ENCODE measurements around the gene MSMO1. TPM values are rescaled to one million over a fixed set of nuclear protein-coding genes. Genes with fewer than 3 reads are reported as not detected.

MSMO1 gene
- total RNA-seq, 4 donors from 2014 or later: 10.8 to 17.4 (median 12.4) TPM

DNA sequence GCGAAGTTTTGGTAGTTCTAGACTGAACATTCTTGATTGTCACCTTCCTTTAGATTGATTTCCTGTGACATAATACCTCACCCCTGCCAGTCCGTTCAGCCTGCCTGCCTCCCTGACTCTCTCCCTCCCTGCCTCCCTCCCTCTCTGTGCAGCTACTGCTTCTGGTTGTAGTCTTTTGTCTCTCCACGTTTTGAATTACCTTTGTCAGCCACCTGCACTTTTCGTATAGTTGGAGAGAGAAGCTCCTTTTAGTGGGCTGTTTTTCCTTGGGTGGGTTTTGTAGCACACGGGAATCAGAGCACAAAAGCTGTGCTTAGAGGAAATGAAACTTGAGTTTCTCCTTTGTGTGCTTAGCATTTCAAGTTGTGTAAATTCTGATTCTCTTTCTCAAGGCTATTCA lies 32.6 kb upstream of the MSMO1 start:
- intact Hi-C loops (cut with DNase I): no loop called here
- no peak for DNase-seq (ENCODE audit: extremely low spot score)
- Histone ChIP-seq H3K27me3 (no peaks in the 10 kb centered on the region), H3K9me3 (no peaks in the 10 kb centered on the region), H3K27ac (replicated peaks in 1 of 4) (no peak overlapping the region), H3K4me3 (no peak overlapping the region), H3K4me1 (peaks cover 0 to 10% (median 4%) of the 10 kb centered on the region in 4 donors), H3K36me3 (peaks cover 4 to 23% (median 13%) of the 10 kb centered on the region in 4 donors)
- 62% methylated on average over 5 of the region's 5 CpGs for WGBS
- TF ChIP-seq POLR2A (IDR thresholded peaks at IDR 0.05; ENCODE audit: low read depth) (no peak), POLR2AphosphoS5 (IDR thresholded peaks at IDR 0.05) (no peak), EP300 (IDR thresholded peaks at IDR 0.05) (no peak)
- TF ChIP-seq, protein P1, sequence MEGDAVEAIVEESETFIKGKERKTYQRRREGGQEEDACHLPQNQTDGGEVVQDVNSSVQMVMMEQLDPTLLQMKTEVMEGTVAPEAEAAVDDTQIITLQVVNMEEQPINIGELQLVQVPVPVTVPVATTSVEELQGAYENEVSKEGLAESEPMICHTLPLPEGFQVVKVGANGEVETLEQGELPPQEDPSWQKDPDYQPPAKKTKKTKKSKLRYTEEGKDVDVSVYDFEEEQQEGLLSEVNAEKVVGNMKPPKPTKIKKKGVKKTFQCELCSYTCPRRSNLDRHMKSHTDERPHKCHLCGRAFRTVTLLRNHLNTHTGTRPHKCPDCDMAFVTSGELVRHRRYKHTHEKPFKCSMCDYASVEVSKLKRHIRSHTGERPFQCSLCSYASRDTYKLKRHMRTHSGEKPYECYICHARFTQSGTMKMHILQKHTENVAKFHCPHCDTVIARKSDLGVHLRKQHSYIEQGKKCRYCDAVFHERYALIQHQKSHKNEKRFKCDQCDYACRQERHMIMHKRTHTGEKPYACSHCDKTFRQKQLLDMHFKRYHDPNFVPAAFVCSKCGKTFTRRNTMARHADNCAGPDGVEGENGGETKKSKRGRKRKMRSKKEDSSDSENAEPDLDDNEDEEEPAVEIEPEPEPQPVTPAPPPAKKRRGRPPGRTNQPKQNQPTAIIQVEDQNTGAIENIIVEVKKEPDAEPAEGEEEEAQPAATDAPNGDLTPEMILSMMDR (IDR thresholded peaks at IDR 0.05): no peak

DNA sequence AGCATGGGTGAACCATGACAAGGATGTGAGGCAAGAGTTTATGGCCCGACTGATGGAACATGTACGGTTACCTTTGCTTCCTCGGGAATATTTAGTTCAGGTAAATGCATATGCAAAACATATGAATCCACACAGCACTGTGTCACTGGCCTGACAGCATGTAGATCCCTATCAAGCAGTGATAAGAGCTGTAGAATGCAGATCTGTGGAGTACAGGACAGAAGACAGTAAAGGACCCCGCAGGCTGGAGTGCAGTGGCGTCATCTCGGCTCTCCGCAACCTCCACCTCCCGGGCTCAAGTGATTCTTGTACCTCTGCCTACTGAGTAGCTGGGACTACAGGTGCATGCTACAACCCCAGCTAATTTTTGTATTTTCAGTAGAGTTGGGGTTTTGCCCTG lies 29.8 kb upstream of the MSMO1 start:
- Histone ChIP-seq H3K27ac (replicated peaks in 1 of 4) (no peak overlapping the region), H3K36me3 (peaks cover 4 to 23% (median 13%) of the 10 kb centered on the region in 4 donors), H3K9me3 (no peaks in the 10 kb centered on the region), H3K4me1 (peaks cover 0 to 25% (median 18%) of the 10 kb centered on the region in 4 donors), H3K27me3 (no peaks in the 10 kb centered on the region), H3K4me3 (no peak overlapping the region)
- no peak for DNase-seq (ENCODE audit: extremely low spot score)
- intact Hi-C loops (cut with DNase I): no loop called here
- TF ChIP-seq, protein P1 (IDR thresholded peaks at IDR 0.05): no peak
- TF ChIP-seq EP300 (IDR thresholded peaks at IDR 0.05) (no peak), POLR2A (IDR thresholded peaks at IDR 0.05; ENCODE audit: low read depth) (no peak), POLR2AphosphoS5 (IDR thresholded peaks at IDR 0.05) (no peak)
- 99% methylated on average over 5 of the region's 8 CpGs for WGBS

DNA sequence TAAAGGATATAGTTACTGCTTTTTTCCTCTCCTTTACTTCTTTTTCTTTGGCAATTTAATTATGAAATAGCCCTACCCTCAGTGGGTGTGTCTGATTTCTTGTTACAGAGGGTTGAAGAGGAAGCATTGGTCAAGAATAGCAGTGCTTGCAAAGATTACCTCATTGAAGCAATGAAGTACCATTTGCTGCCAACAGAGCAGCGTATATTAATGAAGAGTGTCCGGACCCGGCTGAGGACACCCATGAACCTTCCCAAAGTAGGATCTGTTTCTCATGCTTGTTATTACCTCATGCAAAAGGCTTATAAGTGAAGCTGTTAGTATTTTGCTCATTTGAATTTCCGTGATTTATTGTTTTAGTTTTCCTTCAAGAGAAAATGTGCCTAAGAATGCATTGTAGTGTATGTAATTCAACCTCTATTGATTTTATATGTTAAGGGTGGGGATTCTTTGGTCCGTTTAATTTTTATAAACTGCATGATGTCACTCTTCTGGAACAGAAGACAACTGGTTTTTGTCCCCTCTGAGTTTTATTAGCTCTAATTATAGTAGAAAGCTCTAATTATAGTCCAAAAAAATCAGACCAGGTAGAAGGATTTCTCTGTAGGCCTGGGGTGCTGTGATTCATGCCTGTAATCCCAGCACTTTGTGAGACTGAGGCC lies 27.9 kb upstream of the MSMO1 start:
- no peak for DNase-seq (ENCODE audit: extremely low spot score)
- no peaks in the 10 kb centered on the region for H3K27me3 ChIP-seq
- 90% methylated on average over 5 of the region's 5 CpGs for WGBS
- intact Hi-C loops (cut with DNase I): no loop called here
- peaks cover 0 to 18% (median 16%) of the 10 kb centered on the region in 4 donors for H3K4me1 ChIP-seq
- H3K4me3 ChIP-seq: no peak overlapping the region
- H3K9me3 ChIP-seq: no peaks in the 10 kb centered on the region
- H3K36me3 ChIP-seq: peaks cover 4 to 23% (median 13%) of the 10 kb centered on the region in 4 donors
- no peak for TF ChIP-seq POLR2A (IDR thresholded peaks at IDR 0.05; ENCODE audit: low read depth)
- TF ChIP-seq EP300 (IDR thresholded peaks at IDR 0.05): no peak
- TF ChIP-seq, protein P1 (IDR thresholded peaks at IDR 0.05): no peak
- no peak for TF ChIP-seq POLR2AphosphoS5 (IDR thresholded peaks at IDR 0.05)
- H3K27ac ChIP-seq (replicated peaks in 1 of 4): no peak overlapping the region

DNA sequence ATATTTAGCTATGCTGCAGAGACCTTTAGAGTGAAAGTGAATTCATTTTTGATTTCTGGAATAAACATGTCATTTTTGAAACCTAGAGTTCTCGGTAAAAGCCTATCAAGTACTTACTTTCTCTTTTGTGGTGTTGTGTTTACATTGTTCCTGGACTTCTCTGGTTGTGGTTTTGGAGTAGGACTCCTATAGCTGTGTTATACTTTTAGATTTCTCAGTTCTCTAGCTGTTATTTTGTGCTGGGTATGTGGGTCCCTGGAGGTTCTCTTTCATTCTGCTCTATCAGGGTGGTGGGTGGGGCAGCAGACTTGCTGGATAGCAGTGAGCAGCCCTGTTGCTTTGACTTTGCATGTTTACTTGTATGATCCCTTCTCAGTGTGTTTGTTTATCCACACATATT lies 25.6 kb upstream of the MSMO1 start:
- Histone ChIP-seq H3K4me1 (peaks cover 0 to 15% (median 14%) of the 10 kb centered on the region in 4 donors), H3K27ac (replicated peaks in 1 of 4) (peak overlapping the region in 1 of 4 donors; percentile 42), H3K4me3 (peak overlapping the region; percentile 33 to 42 (median 36)), H3K9me3 (no peaks in the 10 kb centered on the region), H3K27me3 (no peaks in the 10 kb centered on the region), H3K36me3 (peaks cover 4 to 14% (median 10%) of the 10 kb centered on the region in 4 donors)
- WGBS: 10% methylated on average over 1 of the region's 1 CpG
- intact Hi-C loops (cut with DNase I): no loop called here
- no peak for TF ChIP-seq POLR2A (IDR thresholded peaks at IDR 0.05; ENCODE audit: low read depth)
- TF ChIP-seq EP300 (IDR thresholded peaks at IDR 0.05): no peak
- TF ChIP-seq POLR2AphosphoS5 (IDR thresholded peaks at IDR 0.05): no peak
- TF ChIP-seq, protein P1 (IDR thresholded peaks at IDR 0.05): no peak
- DNase-seq (ENCODE audit: extremely low spot score): no peak

Measured in esophagus muscularis mucosa (tissue), 4 donors.